Measurements from ENCODE around the gene DNAJC8.
A peak's percentile ranks its signal among the peaks of the same experiment; 100 is the strongest.

Gene DNAJC8

DNA sequence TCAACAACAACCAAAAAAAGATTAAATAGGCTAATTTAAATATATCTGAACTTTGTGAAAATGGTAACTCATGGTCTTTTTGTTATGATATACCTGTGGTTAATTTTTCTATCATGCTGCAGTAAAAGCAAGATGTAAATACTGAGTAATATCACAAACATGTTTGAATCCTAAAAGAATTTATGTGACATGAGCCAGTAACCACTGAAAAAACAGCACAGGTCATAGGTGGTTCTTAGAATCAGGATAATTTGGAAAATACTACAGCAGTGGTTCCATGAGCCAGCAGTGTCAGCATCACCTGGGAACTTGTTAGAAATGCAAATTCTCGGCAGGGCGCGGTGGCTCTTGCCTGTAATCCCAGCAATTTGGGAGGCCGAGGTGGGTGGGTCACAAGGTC lies 7.2 kb upstream of the DNAJC8 start:
- H3K4me3 ChIP-seq (ENCODE audit: low read length in 2 of 2): no peak overlapping the region
- H3K79me1 ChIP-seq (ENCODE audit: low read depth, low read length): peaks cover 9% of the 10 kb centered on the region
- no peak overlapping the region for H3K27ac ChIP-seq (replicated peaks; ENCODE audit: low read length)
- H2BK5ac ChIP-seq (ENCODE audit: low read length): no peak overlapping the region
- H4K91ac ChIP-seq (ENCODE audit: low read depth, low read length, poor library complexity): no peak overlapping the region
- H3K36me3 ChIP-seq (replicated peaks in 1 of 2; ENCODE audit: control insufficient read depth in 2 of 2, insufficient read depth in 2 of 2, low read length in 2 of 2): peaks cover 4 to 22% of the 10 kb centered on the region in 2 donors
- no peak overlapping the region for H2AFZ ChIP-seq (ENCODE audit: low read length)
- no peak overlapping the region for H3K18ac ChIP-seq (ENCODE audit: low read length)
- H3K23ac ChIP-seq (ENCODE audit: low read depth, low read length, poor library complexity): no peak overlapping the region
- no peaks in the 10 kb centered on the region for H3K27me3 ChIP-seq (ENCODE audit: control insufficient read depth in 3 of 3, insufficient read depth in 3 of 3, low read depth in 1 of 3, low read length in 3 of 3)
- no peak for DNase-seq (ENCODE audit: low spot score)
- H2BK12ac ChIP-seq (ENCODE audit: low read length): no peak overlapping the region
- no peak overlapping the region for H2BK120ac ChIP-seq (ENCODE audit: low read depth, low read length)
- no peak overlapping the region for H2BK15ac ChIP-seq (ENCODE audit: low read length)
- no peak overlapping the region for H3K4ac ChIP-seq (ENCODE audit: low read length)
- H3K9ac ChIP-seq (ENCODE audit: low read depth, low read length, poor library complexity): no peak overlapping the region
- H3K14ac ChIP-seq (ENCODE audit: low read length): no peak overlapping the region
- no peak overlapping the region for H4K8ac ChIP-seq (ENCODE audit: low read depth, low read length)
- H3K4me2 ChIP-seq (ENCODE audit: insufficient read depth, low read length, poor library complexity, severe bottlenecking): no peak overlapping the region
- no peaks in the 10 kb centered on the region for H3K9me3 ChIP-seq (replicated peaks in 1 of 2; ENCODE audit: control insufficient read depth in 2 of 2, insufficient read depth in 1 of 2, low read depth in 1 of 2, low read length in 2 of 2)
- no peak overlapping the region for H2AK5ac ChIP-seq (ENCODE audit: low read depth, low read length)
- H3K4me1 ChIP-seq (ENCODE audit: control insufficient read depth in 2 of 2, insufficient read depth in 1 of 2, low read depth in 1 of 2, low read length in 2 of 2): peaks cover 5 to 8% of the 10 kb centered on the region in 2 donors
- WGBS, 2 donors (ENCODE audit: extremely low coverage in 2 of 2, insufficient read length in 2 of 2, insufficient replicate concordance in 1 of 2): no CpG with 5 or more reads among the region's 4 CpGs

GRCh38 chr1:28239004-28239403 lies 6.2 kb upstream of the DNAJC8 start:
- no peak overlapping the region for H3K14ac ChIP-seq (ENCODE audit: low read length)
- peaks cover 4 to 22% of the 10 kb centered on the region in 2 donors for H3K36me3 ChIP-seq (replicated peaks in 1 of 2; ENCODE audit: control insufficient read depth in 2 of 2, insufficient read depth in 2 of 2, low read length in 2 of 2)
- no peak overlapping the region for H3K23ac ChIP-seq (ENCODE audit: low read depth, low read length, poor library complexity)
- DNase-seq (ENCODE audit: low spot score): no peak
- no peak overlapping the region for H3K18ac ChIP-seq (ENCODE audit: low read length)
- H3K4me2 ChIP-seq (ENCODE audit: insufficient read depth, low read length, poor library complexity, severe bottlenecking): no peak overlapping the region
- H3K27me3 ChIP-seq (ENCODE audit: control insufficient read depth in 3 of 3, insufficient read depth in 3 of 3, low read depth in 1 of 3, low read length in 3 of 3): no peaks in the 10 kb centered on the region
- H2BK15ac ChIP-seq (ENCODE audit: low read length): no peak overlapping the region
- no peak overlapping the region for H4K91ac ChIP-seq (ENCODE audit: low read depth, low read length, poor library complexity)
- no CpG with 5 or more reads among the region's 2 CpGs for WGBS, 2 donors (ENCODE audit: extremely low coverage in 2 of 2, insufficient read length in 2 of 2, insufficient replicate concordance in 1 of 2)
- peaks cover 9% of the 10 kb centered on the region for H3K79me1 ChIP-seq (ENCODE audit: low read depth, low read length)
- H2AK5ac ChIP-seq (ENCODE audit: low read depth, low read length): no peak overlapping the region
- no peak overlapping the region for H2BK120ac ChIP-seq (ENCODE audit: low read depth, low read length)
- H3K4me1 ChIP-seq (ENCODE audit: control insufficient read depth in 2 of 2, insufficient read depth in 1 of 2, low read depth in 1 of 2, low read length in 2 of 2): peaks cover 5 to 8% of the 10 kb centered on the region in 2 donors
- H3K4ac ChIP-seq (ENCODE audit: low read length): no peak overlapping the region
- no peak overlapping the region for H2BK5ac ChIP-seq (ENCODE audit: low read length)
- no peak overlapping the region for H3K4me3 ChIP-seq (ENCODE audit: low read length in 2 of 2)
- H3K27ac ChIP-seq (replicated peaks; ENCODE audit: low read length): no peak overlapping the region
- H3K9me3 ChIP-seq (replicated peaks in 1 of 2; ENCODE audit: control insufficient read depth in 2 of 2, insufficient read depth in 1 of 2, low read depth in 1 of 2, low read length in 2 of 2): no peaks in the 10 kb centered on the region
- no peak overlapping the region for H3K9ac ChIP-seq (ENCODE audit: low read depth, low read length, poor library complexity)
- H4K8ac ChIP-seq (ENCODE audit: low read depth, low read length): no peak overlapping the region
- H2AFZ ChIP-seq (ENCODE audit: low read length): no peak overlapping the region
- no peak overlapping the region for H2BK12ac ChIP-seq (ENCODE audit: low read length)

DNA sequence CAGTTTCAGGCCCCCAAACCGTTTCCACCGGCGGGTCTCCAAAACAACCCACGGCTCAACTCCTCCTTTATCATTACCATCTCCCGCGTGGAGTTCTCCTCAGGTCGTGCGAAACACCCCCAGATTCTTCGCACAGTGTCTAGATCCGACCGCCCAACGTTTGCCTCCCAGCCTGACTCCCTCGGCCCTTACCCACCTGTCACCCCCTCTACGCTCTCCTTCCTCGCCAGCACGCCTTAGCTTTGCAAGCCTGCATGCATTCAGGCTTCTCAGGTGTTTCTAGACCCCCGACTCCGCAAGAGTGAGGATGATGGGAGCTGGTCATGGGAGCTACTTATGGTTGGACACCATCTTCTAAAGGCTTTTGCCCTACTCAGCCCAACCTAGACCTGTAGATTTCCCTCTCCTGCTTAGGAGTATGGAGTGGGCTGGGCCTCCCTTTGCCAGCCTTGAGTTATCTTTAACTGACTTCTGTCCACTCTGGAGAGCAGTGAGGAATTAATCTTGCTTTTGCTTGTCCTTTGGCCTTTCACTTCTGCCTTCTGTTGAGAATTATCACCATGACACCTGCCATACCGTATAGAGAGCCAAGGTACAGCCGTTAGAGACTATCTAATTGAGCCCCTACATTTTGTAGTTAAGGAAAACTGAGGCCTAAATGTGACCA lies 4.0 kb upstream of the DNAJC8 start:
- Histone ChIP-seq H3K79me1 (ENCODE audit: low read depth, low read length) (peaks cover 12% of the 10 kb centered on the region), H2BK120ac (ENCODE audit: low read depth, low read length) (peak overlapping the region; percentile 4), H2AFZ (ENCODE audit: low read length) (peak overlapping the region; percentile 90), H3K18ac (ENCODE audit: low read length) (peak overlapping the region; percentile 85), H2BK15ac (ENCODE audit: low read length) (no peak overlapping the region), H3K9me3 (replicated peaks in 1 of 2; ENCODE audit: control insufficient read depth in 2 of 2, insufficient read depth in 1 of 2, low read depth in 1 of 2, low read length in 2 of 2) (no peaks in the 10 kb centered on the region), H3K9ac (ENCODE audit: low read depth, low read length, poor library complexity) (peak overlapping the region; percentile 100), H3K4ac (ENCODE audit: low read length) (no peak overlapping the region), H3K27me3 (ENCODE audit: control insufficient read depth in 3 of 3, insufficient read depth in 3 of 3, low read depth in 1 of 3, low read length in 3 of 3) (no peaks in the 10 kb centered on the region), H2BK12ac (ENCODE audit: low read length) (no peak overlapping the region), H2AK5ac (ENCODE audit: low read depth, low read length) (peak overlapping the region; percentile 24), H3K14ac (ENCODE audit: low read length) (peak overlapping the region; percentile 89), H4K8ac (ENCODE audit: low read depth, low read length) (no peak overlapping the region), H3K4me3 (ENCODE audit: low read length in 2 of 2) (peak overlapping the region; percentile 89 to 100), H3K23ac (ENCODE audit: low read depth, low read length, poor library complexity) (peak overlapping the region; percentile 78), H3K4me1 (ENCODE audit: control insufficient read depth in 2 of 2, insufficient read depth in 1 of 2, low read depth in 1 of 2, low read length in 2 of 2) (peaks cover 5 to 8% of the 10 kb centered on the region in 2 donors), H4K91ac (ENCODE audit: low read depth, low read length, poor library complexity) (no peak overlapping the region), H3K36me3 (replicated peaks in 1 of 2; ENCODE audit: control insufficient read depth in 2 of 2, insufficient read depth in 2 of 2, low read length in 2 of 2) (peaks cover 4 to 18% of the 10 kb centered on the region in 2 donors), H2BK5ac (ENCODE audit: low read length) (peak overlapping the region; percentile 97), H3K27ac (replicated peaks; ENCODE audit: low read length) (no peak overlapping the region), H3K4me2 (ENCODE audit: insufficient read depth, low read length, poor library complexity, severe bottlenecking) (peak overlapping the region; percentile 94)
- WGBS, 2 donors (ENCODE audit: extremely low coverage in 2 of 2, insufficient read length in 2 of 2, insufficient replicate concordance in 1 of 2): no CpG with 5 or more reads among the region's 20 CpGs
- DNase-seq (ENCODE audit: low spot score): no peak

DNA sequence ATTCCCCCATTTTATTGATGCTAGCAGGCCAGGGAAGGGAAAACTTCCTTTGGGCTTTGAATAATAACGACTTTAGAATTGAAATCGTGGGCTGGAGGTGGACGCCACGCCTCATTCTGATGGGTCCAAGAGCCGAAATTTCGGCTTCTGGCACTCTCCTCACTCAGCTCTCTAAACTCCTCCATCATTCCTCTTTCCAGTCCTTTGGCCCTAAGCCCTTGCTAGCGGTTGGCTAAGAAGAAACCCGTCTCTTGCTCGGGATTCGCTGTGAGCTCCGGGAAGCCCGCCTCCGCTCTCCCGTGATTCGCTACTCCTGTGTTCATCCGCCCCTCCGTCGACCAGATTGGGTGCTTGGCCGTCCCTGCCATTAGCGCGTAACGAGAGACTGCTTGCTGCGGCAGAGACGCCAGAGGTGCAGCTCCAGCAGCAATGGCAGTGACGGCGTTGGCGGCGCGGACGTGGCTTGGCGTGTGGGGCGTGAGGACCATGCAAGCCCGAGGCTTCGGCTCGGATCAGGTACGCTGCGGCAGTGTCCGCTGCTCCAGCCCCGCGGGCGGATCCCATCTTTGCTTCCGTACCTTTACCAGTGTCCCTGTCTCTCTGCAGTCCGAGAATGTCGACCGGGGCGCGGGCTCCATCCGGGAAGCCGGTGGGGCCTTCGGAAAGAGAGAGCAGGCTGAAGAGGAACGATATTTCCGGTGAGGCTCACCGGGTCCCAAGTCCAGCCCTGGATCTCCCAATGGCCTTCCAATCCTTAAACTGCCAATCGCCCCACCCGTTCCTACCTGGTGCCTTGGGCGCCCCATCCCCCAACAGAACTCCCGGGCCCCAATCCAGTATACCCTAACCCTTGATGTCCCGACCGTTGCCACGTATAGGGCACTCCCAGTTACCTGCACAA lies 3.2 kb upstream of the DNAJC8 start, which contains the start of gene ATP5IF1:
ATP5IF1 (plus strand) TSS at position 370 of the 901 bp plus-strand sequence; CDS start at position 430, 60 bp downstream.
- Histone ChIP-seq H3K27ac (replicated peaks; ENCODE audit: low read length) (peak within 1 kb of the TSS; percentile 41), H3K14ac (ENCODE audit: low read length) (peak within 1 kb of the TSS; percentile 99), H3K18ac (ENCODE audit: low read length) (peak within 1 kb of the TSS; percentile 98), H4K8ac (ENCODE audit: low read depth, low read length) (peak within 1 kb of the TSS; percentile 92), H2BK15ac (ENCODE audit: low read length) (no peak within 1 kb of the TSS), H2AK5ac (ENCODE audit: low read depth, low read length) (peak within 1 kb of the TSS; percentile 63), H2BK120ac (ENCODE audit: low read depth, low read length) (peak within 1 kb of the TSS; percentile 4), H3K36me3 (replicated peaks in 1 of 2; ENCODE audit: control insufficient read depth in 2 of 2, insufficient read depth in 2 of 2, low read length in 2 of 2) (peaks cover 4 to 20% of the 10 kb centered on the region in 2 donors), H3K4ac (ENCODE audit: low read length) (peak within 1 kb of the TSS; percentile 87), H3K4me2 (ENCODE audit: insufficient read depth, low read length, poor library complexity, severe bottlenecking) (peak within 1 kb of the TSS; percentile 94), H2AFZ (ENCODE audit: low read length) (peak within 1 kb of the TSS; percentile 90), H3K4me1 (ENCODE audit: control insufficient read depth in 2 of 2, insufficient read depth in 1 of 2, low read depth in 1 of 2, low read length in 2 of 2) (peaks cover 5 to 8% of the 10 kb centered on the region in 2 donors), H2BK12ac (ENCODE audit: low read length) (no peak within 1 kb of the TSS), H4K91ac (ENCODE audit: low read depth, low read length, poor library complexity) (no peak within 1 kb of the TSS), H3K79me1 (ENCODE audit: low read depth, low read length) (peaks cover 12% of the 10 kb centered on the region), H3K4me3 (ENCODE audit: low read length in 2 of 2) (peak within 1 kb of the TSS; percentile 89 to 100), H3K9me3 (replicated peaks in 1 of 2; ENCODE audit: control insufficient read depth in 2 of 2, insufficient read depth in 1 of 2, low read depth in 1 of 2, low read length in 2 of 2) (no peaks in the 10 kb centered on the region), H3K23ac (ENCODE audit: low read depth, low read length, poor library complexity) (peak within 1 kb of the TSS; percentile 78), H2BK5ac (ENCODE audit: low read length) (peak within 1 kb of the TSS; percentile 97), H3K27me3 (ENCODE audit: control insufficient read depth in 3 of 3, insufficient read depth in 3 of 3, low read depth in 1 of 3, low read length in 3 of 3) (no peaks in the 10 kb centered on the region), H3K9ac (ENCODE audit: low read depth, low read length, poor library complexity) (peak within 1 kb of the TSS; percentile 100)
- no CpG with 5 or more reads among the region's 60 CpGs for WGBS, 2 donors (ENCODE audit: extremely low coverage in 2 of 2, insufficient read length in 2 of 2, insufficient replicate concordance in 1 of 2)
- peak; percentile 93 for DNase-seq (ENCODE audit: low spot score)
